Neural progenitor cell (in vitro differentiated cells): ENCODE data around the gene MED12L.
"Not testable (repeated sequence)": the region's sequence is repeated elsewhere in the genome, so short reads cannot be mapped to it uniquely, and the experiment has no call there.

Experiments
- EZH2 ChIP-seq: fragments of 200-600 bp; sonication (generic); IDR thresholded peaks from 2 replicates; pipeline ENCODE4 v1.6.1; 2017; ENCODE audit warnings: antibody characterized with exemption, mild to moderate bottlenecking, moderate library complexity
- EZH2phosphoT487 ChIP-seq: fragments of 200-600 bp; sonication (generic); IDR thresholded peaks from 2 replicates; pipeline ENCODE4 v1.6.1; 2017; ENCODE audit warnings: antibody characterized with exemption
- TF ChIP-seq, protein P1 (sequence below): fragments of 200-600 bp; sonication (generic); IDR thresholded peaks from 2 replicates; pipeline ENCODE4 v1.5.1; 2017; ENCODE audit warnings: antibody characterized with exemption, mild to moderate bottlenecking

DNA sequence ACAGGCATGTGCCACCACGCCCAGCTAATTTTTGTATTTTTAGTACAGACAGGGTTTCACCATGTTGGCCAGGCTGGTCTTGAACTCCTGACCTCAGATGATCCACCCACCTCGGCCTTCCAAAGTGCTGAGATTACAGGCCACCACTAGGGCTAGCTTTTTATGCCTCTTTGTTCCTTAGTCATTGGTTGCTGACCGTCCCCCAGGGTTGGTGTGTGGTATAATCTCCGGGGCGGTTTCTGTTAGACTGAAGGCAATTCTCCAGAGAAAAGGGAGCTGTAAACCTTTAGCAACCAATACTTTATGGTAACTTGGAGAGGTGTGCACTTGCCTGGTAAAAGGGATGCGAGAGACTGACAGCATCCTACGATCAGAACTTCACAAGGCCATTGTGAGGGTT lies 12.6 kb upstream of the MED12L start:
- TF ChIP-seq EZH2phosphoT487, EZH2: not testable (repeated sequence)
- TF ChIP-seq, protein P1, sequence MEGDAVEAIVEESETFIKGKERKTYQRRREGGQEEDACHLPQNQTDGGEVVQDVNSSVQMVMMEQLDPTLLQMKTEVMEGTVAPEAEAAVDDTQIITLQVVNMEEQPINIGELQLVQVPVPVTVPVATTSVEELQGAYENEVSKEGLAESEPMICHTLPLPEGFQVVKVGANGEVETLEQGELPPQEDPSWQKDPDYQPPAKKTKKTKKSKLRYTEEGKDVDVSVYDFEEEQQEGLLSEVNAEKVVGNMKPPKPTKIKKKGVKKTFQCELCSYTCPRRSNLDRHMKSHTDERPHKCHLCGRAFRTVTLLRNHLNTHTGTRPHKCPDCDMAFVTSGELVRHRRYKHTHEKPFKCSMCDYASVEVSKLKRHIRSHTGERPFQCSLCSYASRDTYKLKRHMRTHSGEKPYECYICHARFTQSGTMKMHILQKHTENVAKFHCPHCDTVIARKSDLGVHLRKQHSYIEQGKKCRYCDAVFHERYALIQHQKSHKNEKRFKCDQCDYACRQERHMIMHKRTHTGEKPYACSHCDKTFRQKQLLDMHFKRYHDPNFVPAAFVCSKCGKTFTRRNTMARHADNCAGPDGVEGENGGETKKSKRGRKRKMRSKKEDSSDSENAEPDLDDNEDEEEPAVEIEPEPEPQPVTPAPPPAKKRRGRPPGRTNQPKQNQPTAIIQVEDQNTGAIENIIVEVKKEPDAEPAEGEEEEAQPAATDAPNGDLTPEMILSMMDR, result not testable (repeated sequence)
